HEK293T (cell line): Measurements from ENCODE around the gene IDH2.
"Not testable (repeated sequence)": the region's sequence is repeated elsewhere in the genome, so short reads cannot be mapped to it uniquely, and the experiment has no call there.

Experiments used
- CTCF ChIA-PET: fragments of 350-600 bp; formaldehyde crosslinking; extraction: SDS; loops from one replicate; lab custom pipeline; 2021; ENCODE audit warnings: antibody characterized with exemption, inconsistent platforms; lab: Yijun Ruan, JAX
- POLR2A ChIA-PET: fragments of 350-600 bp; formaldehyde crosslinking; extraction: SDS; loops from one replicate; lab custom pipeline; 2020; ENCODE audit warnings: antibody characterized with exemption, inconsistent platforms; lab: Yijun Ruan, JAX
- DNase-seq: peaks from one replicate; pipeline ENCODE4 v3.0.0; 2012; ENCODE audit warnings: mixed read lengths; ENCODE audit errors: extremely low spot score
- ARNT ChIP-seq: fragments of 450-650 bp; IDR thresholded peaks from 2 replicates; pipeline ENCODE4 v1.6.1; 2017; ENCODE audit warnings: mild to moderate bottlenecking
- BHLHE40 ChIP-seq: fragments of 450-650 bp; IDR thresholded peaks from 2 replicates; pipeline ENCODE4 v1.6.1; 2016; ENCODE audit warnings: mild to moderate bottlenecking, moderate library complexity, borderline replicate concordance
- CTBP1 ChIP-seq: fragments of 450-650 bp; IDR thresholded peaks from 2 replicates; pipeline ENCODE4 v1.6.1; 2016; ENCODE audit warnings: borderline replicate concordance
- ELF4 ChIP-seq: fragments of 450-650 bp; IDR thresholded peaks from 2 replicates; pipeline ENCODE4 v1.6.1; 2017; ENCODE audit warnings: antibody characterized with exemption
- FOXA1 ChIP-seq: fragments of 450-650 bp; IDR thresholded peaks from 2 replicates; pipeline ENCODE4 v1.6.1; 2016; ENCODE audit warnings: mild to moderate bottlenecking
- FOXK2 ChIP-seq: fragments of 450-650 bp; IDR thresholded peaks from 2 replicates; pipeline ENCODE4 v1.6.1; 2016; ENCODE audit warnings: mild to moderate bottlenecking
- FOXM1 ChIP-seq: fragments of 450-650 bp; IDR thresholded peaks from 2 replicates; pipeline ENCODE4 v1.6.1; 2017; ENCODE audit warnings: mild to moderate bottlenecking, borderline replicate concordance
- HDGF ChIP-seq: fragments of 450-650 bp; IDR thresholded peaks from 2 replicates; pipeline ENCODE4 v1.6.1; 2017; ENCODE audit warnings: antibody characterized with exemption, borderline replicate concordance
- L3MBTL2 ChIP-seq: fragments of 450-650 bp; conservative IDR thresholded peaks from 2 replicates; pipeline ENCODE4 v1.6.1; 2016; ENCODE audit warnings: mild to moderate bottlenecking
- LEF1 ChIP-seq: fragments of 450-650 bp; IDR thresholded peaks from 2 replicates; pipeline ENCODE4 v1.6.1; 2017; ENCODE audit warnings: mild to moderate bottlenecking, borderline replicate concordance
- NFRKB ChIP-seq: fragments of 450-650 bp; IDR thresholded peaks from 2 replicates; pipeline ENCODE4 v1.6.1; 2016; ENCODE audit warnings: mild to moderate bottlenecking, moderate library complexity
- SP1 ChIP-seq: fragments of 450-650 bp; IDR thresholded peaks from 2 replicates; pipeline ENCODE4 v1.6.1; 2017
- SUZ12 ChIP-seq: fragments of 450-650 bp; IDR thresholded peaks from 2 replicates; pipeline ENCODE4 v1.6.1; 2016; ENCODE audit warnings: mild to moderate bottlenecking
- TARDBP ChIP-seq: fragments of 450-650 bp; IDR thresholded peaks from 2 replicates; pipeline ENCODE4 v1.6.1; 2016
- ZNF384 ChIP-seq: fragments of 450-650 bp; IDR thresholded peaks from 2 replicates; pipeline ENCODE4 v1.6.1; 2016
- TF ChIP-seq, protein P1 (sequence below): fragments of 450-650 bp; IDR thresholded peaks from 2 replicates; pipeline ENCODE4 v1.6.1; 2016

The IDH2 gene

DNA sequence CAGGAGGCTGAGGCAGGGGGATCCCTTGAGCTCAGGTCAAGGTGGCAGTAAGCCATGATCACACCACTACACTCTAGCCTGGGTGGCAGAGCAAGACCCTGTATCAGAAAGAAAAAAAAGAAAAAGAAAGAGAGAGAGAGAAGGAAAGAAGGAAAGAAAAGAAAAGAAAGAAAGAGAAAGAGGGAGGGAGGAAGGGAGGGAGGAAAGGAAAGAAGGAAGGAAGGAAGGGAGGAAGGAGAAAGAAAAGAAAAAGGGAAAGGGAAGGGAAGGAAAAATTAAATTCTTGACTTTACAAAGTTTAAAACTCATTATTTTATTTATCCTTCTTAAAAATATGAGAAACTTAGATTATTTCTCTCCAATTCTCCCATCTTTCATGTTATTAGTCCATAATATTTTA lies 17.1 kb upstream of the IDH2 start:
- POLR2A ChIA-PET, result no interaction called here

DNA sequence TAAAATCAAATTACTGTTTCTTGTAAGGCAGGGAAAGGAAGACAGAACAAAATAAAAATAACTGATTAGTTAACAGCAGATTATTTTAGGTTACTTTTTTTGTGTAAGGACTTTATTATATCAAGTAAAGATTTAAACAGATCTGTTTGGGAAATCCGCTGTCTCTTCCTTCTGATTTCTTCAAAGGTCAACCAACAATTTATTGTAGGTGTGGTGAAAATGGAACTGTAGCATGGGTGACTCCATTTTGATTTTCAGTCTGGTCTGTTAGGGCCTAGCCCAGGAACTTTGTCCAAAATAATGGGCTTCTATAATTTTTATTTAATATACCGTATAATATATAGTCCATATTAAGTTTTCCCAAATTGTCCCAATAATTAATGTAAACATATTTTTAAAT lies 13.5 kb upstream of the IDH2 start:
- ChIA-PET POLR2A (no interaction called here), CTCF (no interaction called here)
- no peak for DNase-seq
- TF ChIP-seq L3MBTL2, result no peak

More for the DNA sequence above, 17.1 kb upstream of the IDH2 start:
- CTCF ChIA-PET, result no interaction called here
- no peak for DNase-seq
- TF ChIP-seq FOXA1, result no peak
- TF ChIP-seq BHLHE40, result no peak
- TF ChIP-seq TARDBP, result no peak
- TF ChIP-seq SUZ12, result no peak
- TF ChIP-seq LEF1, result no peak
- TF ChIP-seq ARNT, result no peak
- no peak for TF ChIP-seq ELF4
- no peak for TF ChIP-seq HDGF
- TF ChIP-seq L3MBTL2, result no peak
- TF ChIP-seq FOXK2, result no peak
- TF ChIP-seq ZNF384, result no peak
- no peak for TF ChIP-seq CTBP1

DNA sequence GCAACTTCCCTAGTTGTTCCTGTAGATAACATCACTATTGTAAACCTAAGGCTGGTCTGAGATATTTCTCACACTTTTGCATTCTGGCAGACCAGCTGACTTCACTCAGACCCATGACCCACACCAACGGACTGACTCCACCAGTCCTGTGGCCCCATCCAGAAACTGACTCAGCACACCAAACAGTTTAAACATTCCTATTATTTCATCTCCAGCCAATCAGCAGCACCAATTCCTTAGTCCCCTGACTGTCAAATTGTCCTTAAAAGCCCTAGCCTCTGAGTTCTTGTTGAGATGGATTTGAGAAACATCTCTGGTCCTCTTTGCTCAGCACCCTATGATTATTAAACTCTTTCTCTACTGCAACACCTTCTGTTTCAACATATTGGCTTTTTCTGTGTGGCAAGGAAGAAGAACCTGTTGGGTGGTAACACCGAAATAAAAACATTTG lies 12.2 kb upstream of the IDH2 start:
- ChIA-PET CTCF (no interaction called here), POLR2A (no interaction called here)
- TF ChIP-seq L3MBTL2 (no peak), CTBP1 (no peak), ARNT (no peak), NFRKB (no peak), SUZ12 (no peak), ZNF384 (no peak), HDGF (no peak)
- TF ChIP-seq, protein P1, sequence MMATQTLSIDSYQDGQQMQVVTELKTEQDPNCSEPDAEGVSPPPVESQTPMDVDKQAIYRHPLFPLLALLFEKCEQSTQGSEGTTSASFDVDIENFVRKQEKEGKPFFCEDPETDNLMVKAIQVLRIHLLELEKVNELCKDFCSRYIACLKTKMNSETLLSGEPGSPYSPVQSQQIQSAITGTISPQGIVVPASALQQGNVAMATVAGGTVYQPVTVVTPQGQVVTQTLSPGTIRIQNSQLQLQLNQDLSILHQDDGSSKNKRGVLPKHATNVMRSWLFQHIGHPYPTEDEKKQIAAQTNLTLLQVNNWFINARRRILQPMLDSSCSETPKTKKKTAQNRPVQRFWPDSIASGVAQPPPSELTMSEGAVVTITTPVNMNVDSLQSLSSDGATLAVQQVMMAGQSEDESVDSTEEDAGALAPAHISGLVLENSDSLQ, result no peak
- no peak for DNase-seq

DNA sequence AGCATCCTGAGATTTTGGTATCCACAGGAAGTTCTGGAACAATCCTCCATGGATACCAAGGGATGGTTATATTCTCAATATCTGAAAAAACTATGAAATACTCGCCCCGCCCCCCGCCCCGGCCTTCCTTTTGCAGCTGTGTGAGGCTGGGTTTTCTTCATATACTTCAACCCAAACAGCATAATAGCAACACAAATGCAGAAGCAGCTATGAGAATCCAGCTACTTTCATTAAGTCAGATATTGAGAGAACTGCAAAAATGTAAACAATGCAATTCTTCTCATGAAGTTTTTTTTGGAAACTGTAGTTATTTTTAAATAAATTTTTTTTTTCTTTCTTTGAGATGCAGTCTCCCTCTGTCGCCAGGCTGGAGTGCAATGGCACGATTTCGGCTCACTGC lies 10.9 kb upstream of the IDH2 start:
- TF ChIP-seq FOXK2 (no peak), FOXA1 (no peak), ARNT (no peak), FOXM1 (no peak), L3MBTL2 (no peak), BHLHE40 (no peak), ZNF384 (no peak), SP1 (no peak), SUZ12 (no peak), HDGF (no peak), CTBP1 (no peak), LEF1 (no peak), TARDBP (no peak)
- POLR2A ChIA-PET, result no interaction called here
- CTCF ChIA-PET, result interaction anchor here (1.0 kb wide), 1 partner anchor 10 kb away, joined by 3 read pairs; no protein-coding TSS in a partner anchor
- DNase-seq, result no peak

DNA sequence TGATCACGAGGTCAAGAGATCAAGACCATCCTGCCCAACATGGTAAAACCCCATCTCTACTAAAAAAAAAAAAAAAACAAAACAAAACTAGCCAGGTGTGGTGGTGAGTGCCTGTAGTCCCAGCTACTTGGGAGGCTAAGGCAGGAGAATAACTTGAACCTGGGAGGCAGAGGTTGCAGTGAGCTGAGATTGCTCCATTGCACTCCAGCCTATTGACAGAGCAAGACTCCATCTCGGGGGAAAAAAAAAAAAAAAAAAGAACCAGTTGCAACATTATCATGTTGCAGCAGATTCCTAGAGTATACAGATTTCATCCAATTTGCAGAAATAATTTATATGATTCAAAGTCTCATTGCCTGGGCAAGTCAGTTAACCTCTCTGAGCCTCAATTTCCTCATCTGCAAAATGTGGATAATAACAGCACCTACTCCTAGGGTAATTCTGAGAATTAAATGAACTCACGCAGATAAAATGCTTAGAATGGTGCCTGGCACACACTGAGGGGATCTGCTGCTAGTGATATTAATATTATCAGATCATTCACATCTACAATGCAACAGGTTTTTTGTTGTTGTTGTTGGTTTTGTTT lies 7.0 kb upstream of the IDH2 start:
- DNase-seq, POLR2A ChIA-PET: not testable (repeated sequence)
- CTCF ChIA-PET, result interaction anchor here (0.7 kb wide), 1 partner anchor 647 kb away, joined by 5 read pairs; no protein-coding TSS in a partner anchor

DNA sequence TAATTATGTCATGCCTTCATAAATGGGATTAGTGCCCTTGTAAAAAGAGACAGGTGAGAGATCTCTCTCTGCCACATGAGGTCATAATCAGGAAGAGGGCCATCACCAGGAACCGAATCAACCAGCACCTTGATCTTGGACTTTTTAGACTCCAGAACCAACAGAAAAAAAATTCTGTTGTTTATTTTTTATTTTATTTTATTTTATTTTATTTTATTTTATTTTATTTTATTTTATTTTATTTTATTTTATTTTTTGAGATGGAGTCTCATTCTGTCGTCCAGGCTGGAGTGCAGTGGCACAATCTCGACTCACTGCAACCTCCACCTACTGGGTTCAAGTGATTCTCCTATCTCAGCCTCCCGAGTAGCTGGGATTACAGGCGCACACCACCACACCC lies 5.8 kb upstream of the IDH2 start:
- CTCF ChIA-PET, result interaction anchor here (1.6 kb wide), 1 partner anchor 21 kb away, joined by 6 read pairs; no protein-coding TSS in a partner anchor
- POLR2A ChIA-PET, DNase-seq: not testable (repeated sequence)

DNA sequence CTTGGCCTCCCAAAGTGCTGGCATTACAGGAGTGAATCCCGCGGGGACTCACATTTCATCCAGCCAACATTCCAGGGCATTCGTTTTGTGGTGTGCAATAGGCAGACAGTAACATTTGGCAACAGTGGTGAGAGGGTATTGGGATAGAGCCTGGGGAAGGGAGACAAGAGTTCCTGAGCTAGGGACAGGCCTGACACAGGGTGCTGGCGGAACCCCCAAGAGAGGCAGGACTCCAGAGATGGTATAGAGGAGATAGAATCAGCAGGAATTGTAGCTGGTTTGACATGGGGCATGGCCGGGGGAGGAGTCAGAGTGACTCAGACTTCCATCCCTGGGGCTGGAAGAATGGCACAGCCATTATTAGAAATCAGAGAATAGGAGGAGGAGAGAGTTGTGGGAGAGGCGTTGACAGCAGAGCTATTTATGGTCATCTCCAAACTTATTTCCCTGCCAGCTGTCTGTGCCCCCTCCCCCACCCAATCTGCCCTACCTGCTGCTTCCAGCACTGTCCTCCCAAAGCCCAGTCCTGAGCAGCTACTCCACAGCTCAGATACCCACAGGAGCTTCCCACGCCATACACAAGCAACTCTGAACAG lies 4.4 kb upstream of the IDH2 start:
- no peak for DNase-seq
- ChIA-PET CTCF (interaction anchor here (1.6 kb wide), 1 partner anchor 20 kb away, joined by 6 read pairs; no protein-coding TSS in a partner anchor), POLR2A (interaction anchor here (0.9 to 1.0 kb wide), 2 partner anchors 142 to 193 kb away, joined by 4 to 5 read pairs; partner anchors contain the start of gene TTLL13)
- TF ChIP-seq BHLHE40 (no peak), TARDBP (no peak), FOXA1 (no peak), CTBP1 (no peak), NFRKB (no peak), L3MBTL2 (no peak), SP1 (no peak)
- TF ChIP-seq, protein P1, result no peak
